ENCODE data around the gene NR2C2.
"Not testable (repeated sequence)": the region's sequence is repeated elsewhere in the genome, so short reads cannot be mapped to it uniquely, and the experiment has no call there.

NR2C2 gene

GRCh38 chr3:14959359-14959943 lies 12.1 kb downstream of the NR2C2 start:
- DNase-seq (ENCODE audit: low read depth), result no peak

GRCh38 chr3:14962762-14963161 lies 15.4 kb downstream of the NR2C2 start:
- DNase-seq (ENCODE audit: low read depth), result peak; percentile 35

GRCh38 chr3:14967285-14967684 lies 19.9 kb downstream of the NR2C2 start:
- DNase-seq (ENCODE audit: low read depth), result no peak

- DNase-seq (ENCODE audit: low read depth), result no peak
Observed at GRCh38 chr3:14969671-14970070, 22.3 kb downstream of the NR2C2 start.

GRCh38 chr3:14976317-14976716 lies 28.9 kb downstream of the NR2C2 start:
- DNase-seq (ENCODE audit: low read depth), result no peak

- DNase-seq (ENCODE audit: low read depth), result no peak
Observed at GRCh38 chr3:14980689-14981088, 33.3 kb downstream of the NR2C2 start.

DNA sequence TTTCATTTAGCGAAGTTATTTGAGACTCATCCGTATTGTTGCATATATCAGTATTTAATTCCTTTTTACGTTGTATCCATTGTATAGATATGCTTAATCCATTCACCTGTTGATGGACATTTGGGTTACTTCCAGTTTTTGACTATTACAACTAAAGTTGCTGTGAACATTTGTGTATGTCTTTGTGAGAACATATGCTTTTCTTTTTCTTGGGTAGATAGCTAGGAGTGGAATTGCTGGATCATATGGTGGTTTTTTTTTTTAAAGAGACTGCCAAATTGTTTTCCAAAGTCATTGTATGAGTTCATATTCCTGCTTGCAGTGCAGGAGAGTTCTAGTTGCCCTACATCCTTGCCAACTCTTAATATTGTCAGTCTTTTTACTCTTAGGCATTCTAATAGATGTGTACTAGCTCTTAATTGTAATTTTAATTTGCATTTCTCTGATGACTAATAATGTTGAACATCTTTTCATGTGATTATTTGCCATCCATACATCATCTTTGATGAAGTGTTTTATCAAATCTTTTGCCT lies 37.3 kb downstream of the NR2C2 start:
- no peak for DNase-seq (ENCODE audit: low read depth)

GRCh38 chr3:14988988-14989394 lies 41.6 kb downstream of the NR2C2 start:
- no peak for DNase-seq (ENCODE audit: low read depth)

- DNase-seq (ENCODE audit: low read depth), result no peak
Observed at GRCh38 chr3:14989943-14990779, 42.8 kb downstream of the NR2C2 start.

DNA sequence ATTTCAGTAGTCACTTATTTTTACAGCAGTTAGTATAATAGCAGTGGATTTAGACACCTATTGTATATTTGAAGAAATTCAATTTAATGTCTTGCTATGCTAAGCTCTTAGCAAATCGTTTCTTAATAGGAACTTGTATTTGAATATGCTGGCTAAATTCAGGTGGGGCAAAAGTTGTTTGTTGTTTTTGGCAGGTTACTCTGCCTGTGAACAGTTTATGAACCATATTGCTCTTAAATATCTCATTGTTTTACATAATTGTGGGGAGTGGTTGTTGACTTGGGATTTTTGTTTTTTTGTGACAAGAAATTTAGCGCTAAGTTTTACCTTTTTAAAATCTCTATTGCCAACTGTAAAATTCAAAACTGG lies 43.4 kb downstream of the NR2C2 start:
- DNase-seq (ENCODE audit: low read depth), result no peak

DNA sequence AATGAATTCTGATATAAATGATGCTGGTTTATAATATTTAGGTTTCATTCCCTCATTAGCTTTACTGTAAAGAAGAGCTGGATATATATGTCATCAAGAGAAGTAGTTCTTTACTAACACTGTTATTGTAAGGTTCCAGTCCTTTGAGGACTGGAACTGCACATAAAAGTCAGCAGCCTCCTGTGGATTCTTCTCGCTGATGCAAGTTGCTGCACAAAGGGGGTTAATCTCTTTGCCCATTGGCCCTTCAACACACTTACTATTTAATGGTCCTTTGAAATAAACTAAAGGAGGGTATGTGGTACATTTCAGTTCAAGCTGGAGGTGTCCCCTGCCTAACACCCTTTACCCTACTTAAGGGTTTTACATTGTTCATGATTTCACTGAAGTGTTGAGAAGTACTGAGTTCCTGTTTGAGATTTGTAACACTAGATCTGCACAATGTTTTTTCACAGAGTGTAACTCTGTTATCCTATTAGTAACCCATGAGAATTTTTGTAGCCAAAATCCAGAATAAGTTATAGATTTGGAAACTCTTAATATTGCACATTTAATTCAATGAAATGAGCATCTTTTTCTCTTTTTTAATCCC lies 43.9 kb downstream of the NR2C2 start:
- no peak for DNase-seq (ENCODE audit: low read depth)

GRCh38 chr3:14991818-14992612 lies 44.6 kb downstream of the NR2C2 start:
- DNase-seq (ENCODE audit: low read depth), result no peak

GRCh38 chr3:14997941-14998340 lies 50.6 kb downstream of the NR2C2 start:
- no peak for DNase-seq (ENCODE audit: low read depth)

DNA sequence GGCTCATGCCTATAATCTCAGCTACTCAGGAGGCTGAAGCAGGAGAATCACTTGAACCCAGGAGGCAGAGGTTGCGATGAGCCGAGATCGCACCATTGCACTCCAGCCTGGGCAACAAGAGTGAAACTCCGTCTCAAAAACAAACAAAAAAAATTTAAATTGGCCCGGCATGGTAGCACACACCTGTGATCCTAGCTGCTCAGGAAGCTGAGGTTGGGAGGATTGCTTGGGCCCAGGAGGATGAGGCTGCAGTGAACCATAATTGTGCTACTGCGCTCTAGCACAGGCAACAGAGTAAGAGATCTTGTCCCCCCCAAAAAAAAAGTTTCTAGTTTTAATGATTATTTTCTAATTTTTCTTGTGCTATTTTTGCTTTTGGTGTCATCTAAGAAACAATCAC lies 51.8 kb downstream of the NR2C2 start:
- DNase-seq (ENCODE audit: low read depth), result not testable (repeated sequence)

GRCh38 chr3:15007681-15008141 lies 60.3 kb downstream of the NR2C2 start:
- DNase-seq (ENCODE audit: low read depth), result peak; percentile 72

DNA sequence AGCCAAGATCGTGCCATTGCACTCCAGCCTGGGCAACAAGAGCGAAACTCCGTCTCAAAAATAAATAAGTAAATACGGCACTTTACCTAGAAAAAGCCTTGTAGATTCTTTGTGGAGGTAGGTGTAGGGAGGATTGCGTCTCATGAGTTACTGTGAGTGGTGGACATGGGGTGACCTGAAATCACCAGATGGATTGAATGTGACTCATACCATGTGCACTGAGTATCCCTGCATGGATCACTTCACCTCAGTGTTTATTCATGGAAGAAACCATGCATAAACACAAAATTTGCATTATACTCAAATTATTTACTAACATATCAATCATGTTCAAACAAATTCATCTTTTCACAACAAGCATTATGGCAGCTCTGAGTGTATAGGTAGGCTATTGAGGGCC lies 61.8 kb downstream of the NR2C2 start:
- no peak for DNase-seq (ENCODE audit: low read depth)

GRCh38 chr3:15010664-15011063 lies 63.3 kb downstream of the NR2C2 start:
- DNase-seq (ENCODE audit: low read depth), result no peak

- DNase-seq (ENCODE audit: low read depth), result no peak
Observed at GRCh38 chr3:15011174-15011573, 63.8 kb downstream of the NR2C2 start.

- no peak for DNase-seq (ENCODE audit: low read depth)
Observed at GRCh38 chr3:15014606-15015328, 67.4 kb downstream of the NR2C2 start.

DNA sequence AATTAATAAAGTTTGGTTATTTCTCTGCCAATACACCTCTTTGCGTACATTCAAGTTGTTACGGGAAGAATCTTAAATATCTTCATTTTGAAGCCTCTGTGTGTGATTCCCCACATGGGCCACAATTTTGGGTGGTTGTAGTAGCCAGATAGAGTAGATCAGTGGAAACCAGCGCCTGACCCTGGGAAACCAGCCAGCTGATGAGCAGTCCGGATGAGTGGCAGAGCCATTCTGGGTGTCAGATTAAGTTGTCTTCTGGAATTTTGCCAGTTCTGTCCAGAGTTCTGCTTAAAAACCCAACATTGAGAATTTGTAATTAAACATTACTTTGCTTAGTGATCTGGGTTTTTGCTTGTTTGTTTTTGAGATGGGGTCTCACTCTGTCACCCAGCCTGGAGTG lies 68.1 kb downstream of the NR2C2 start:
- no peak for DNase-seq (ENCODE audit: low read depth)

DNA sequence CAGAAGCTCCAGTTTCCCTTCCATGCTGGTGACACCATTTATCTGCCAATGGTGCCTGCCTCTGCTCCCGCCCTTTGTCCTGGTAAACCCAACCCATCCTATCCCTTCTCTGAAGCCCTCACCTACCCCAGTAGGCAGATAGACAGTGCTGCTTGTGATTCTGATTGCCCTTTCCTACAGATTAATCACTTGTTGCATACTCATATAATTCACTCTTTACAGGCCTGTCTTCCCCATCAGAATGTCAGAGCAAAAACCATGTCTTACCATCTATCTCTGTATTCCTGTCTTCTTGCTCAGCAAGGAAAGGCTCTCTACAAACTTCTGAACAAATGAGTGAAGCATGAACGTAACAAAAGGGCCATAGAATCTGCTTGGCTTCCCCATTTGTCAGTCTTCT lies 69.8 kb downstream of the NR2C2 start:
- no peak for DNase-seq (ENCODE audit: low read depth)

GRCh38 chr3:15023249-15023648 lies 75.9 kb downstream of the NR2C2 start:
- no peak for DNase-seq (ENCODE audit: low read depth)

All from non-pigmented ciliary epithelial cell (primary cell).